IPS-NIHi7 (cell line): Measurements from ENCODE around the gene RNFT2.
A peak's percentile ranks its signal among the peaks of the same experiment; 100 is the strongest.
"Not testable (repeated sequence)": the region's sequence is repeated elsewhere in the genome, so short reads cannot be mapped to it uniquely, and the experiment has no call there.

Experiments used
- DNase-seq: peaks from one replicate; pipeline ENCODE4 v3.0.0; 2012; ENCODE audit warnings: mixed read lengths; ENCODE audit errors: extremely low spot score

The RNFT2 gene

DNA sequence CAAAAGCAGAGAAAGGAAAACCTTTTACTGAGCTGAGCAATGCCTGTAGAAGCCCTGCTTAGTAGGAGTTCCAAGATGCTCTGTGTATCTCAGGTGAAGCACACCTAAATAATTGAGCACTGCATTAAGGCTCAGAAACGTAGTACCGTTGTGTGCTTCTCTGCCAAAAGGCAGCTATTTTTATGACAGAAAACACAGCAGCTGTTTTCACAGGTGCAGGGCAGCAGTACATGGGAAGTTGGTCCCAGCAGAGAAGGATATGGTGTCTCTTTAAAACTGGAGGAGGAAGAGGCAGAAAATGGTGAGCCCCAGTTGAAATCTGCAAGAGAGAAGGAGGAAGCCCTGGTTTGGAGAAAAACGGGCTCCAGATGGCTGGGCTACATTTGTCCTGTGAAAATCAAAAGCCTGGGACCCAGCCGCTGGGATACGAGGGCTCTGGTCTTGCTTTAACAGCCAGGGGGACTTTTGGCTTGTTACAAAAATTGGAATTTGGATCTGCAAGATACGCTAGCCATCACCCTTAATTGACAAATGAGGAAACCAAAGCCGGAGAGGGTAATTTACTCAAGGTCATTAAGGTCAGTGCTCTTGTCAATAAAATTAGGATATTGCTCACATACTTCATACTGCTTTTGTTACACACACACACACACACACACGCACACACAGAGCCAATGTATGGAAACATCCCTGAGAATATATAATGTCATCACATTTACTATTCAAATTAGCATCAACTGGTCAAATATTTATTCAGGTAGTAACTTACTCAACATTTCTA lies 27.6 kb upstream of the RNFT2 start:
- DNase-seq: no peak

DNA sequence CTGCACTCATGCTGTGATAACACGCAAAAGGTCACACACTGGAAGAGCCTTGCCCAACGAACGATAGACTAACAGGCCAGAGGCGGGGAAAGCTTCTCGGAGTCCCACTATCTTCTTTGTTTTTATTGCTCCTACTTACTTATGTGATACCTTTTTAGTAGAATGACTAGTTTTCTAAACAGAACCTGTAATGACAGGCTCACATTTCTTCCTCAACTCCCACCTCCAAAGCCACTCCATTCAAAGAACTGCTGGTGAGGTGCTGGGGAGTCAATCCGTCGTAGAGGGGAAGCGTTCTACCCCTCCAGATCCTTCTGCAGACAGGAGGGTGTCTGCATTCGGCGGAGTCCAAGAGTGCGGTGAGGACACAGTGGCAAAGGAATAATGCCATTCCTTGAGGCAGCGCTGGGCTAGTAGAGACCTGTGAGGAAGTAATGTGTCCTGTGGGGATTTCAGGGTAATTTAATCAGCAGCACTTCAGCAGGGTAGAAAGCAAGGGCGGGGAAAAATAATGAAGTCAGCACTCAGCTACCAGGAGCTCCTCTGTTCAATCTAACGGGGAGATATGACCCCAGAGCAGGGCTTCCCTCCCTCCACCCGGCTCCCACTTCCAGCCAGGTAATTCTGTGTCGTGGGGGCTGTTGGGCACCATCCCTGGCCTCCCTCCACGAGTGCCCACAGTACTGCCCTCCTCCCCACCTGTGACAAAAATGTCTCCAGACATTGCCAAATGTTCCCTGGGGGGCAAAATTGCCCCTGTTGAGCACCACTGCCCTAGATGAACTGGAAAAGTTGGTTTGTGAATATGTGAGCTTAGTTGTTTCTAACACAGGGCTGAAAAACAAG lies 25.4 kb upstream of the RNFT2 start:
- no peak for DNase-seq

DNA sequence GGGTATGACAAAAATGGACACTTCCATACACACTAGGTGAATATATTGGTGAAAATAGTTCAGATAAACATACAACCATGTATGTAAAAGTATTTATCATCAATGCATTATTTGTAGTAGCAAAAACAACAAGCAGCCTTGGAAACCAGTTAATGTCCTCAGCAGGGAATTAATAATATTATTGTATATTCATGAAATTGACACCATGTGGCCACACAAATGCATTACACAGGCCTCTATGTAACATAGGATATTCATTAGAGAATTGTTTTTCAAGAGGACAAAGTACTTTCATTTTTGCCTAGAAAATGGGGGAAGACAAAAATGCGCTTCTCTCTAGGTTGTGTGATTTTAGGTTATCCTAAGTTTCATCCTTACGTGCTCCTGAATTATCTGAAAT lies 24.6 kb upstream of the RNFT2 start:
- no peak for DNase-seq

DNA sequence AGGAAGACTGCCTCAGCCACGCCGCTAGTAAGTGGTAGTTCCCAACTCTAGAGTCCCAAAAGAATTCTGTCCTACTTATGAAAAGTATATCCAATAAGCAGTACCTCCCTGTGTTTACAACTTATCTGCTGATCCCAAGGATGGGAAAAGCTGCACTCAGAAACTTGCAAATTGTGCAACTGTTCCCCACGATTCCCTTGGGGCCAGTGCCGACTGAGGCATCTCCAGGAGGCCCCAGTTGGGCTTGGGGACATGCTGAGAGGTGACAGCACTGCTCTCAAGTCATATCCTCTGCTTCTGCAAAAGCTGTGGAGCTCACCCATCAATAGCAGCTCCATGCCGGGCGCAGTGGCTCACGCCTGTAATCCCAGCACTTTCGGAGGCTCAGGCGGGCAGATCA lies 23.9 kb upstream of the RNFT2 start:
- no peak for DNase-seq

DNA sequence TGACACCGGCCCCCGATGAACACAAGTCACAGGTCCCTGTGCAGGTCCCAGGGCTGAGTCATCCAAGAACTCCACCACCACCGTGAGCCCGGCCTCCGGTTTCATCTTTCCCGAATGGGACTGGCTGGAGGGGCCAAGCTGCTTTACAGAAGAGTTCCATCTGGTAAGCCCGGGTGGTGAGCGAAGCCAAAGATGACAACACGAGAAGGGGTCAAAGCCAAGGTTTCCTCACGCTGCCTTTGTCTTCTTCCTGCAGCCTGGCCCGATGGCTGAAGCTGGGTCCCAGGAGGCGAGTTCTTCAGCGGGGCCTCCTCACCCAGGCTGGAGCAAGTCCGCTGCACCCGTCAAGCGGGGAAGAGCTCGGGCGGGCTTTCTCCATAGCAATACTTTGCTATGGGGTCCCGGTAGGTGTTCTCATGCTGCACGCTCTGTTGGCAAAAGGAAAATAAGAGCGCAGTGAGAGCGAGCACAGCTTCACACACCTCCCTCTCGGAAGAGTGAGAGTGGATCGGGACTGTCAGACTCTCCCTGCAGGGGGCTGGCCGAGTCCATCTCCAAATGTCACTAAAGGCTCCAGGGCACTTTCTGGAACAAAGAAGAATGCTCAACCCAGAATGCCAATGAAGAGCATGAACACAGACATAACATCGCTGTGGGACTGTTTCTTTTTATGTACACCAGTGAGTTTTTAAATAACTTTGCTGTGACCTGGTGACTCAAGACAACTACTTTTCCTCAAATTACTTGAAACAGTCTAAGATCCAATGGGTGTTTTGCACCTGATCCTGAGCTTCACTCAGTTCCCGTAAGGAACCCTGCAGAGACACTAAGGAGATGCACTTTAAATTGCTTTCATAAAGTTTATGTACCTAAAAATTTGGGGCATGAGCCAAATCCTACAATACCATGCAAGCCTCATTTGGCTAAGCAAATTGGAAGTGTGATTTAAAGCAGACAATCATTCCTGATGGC lies 20.4 kb upstream of the RNFT2 start:
- DNase-seq: no peak

DNA sequence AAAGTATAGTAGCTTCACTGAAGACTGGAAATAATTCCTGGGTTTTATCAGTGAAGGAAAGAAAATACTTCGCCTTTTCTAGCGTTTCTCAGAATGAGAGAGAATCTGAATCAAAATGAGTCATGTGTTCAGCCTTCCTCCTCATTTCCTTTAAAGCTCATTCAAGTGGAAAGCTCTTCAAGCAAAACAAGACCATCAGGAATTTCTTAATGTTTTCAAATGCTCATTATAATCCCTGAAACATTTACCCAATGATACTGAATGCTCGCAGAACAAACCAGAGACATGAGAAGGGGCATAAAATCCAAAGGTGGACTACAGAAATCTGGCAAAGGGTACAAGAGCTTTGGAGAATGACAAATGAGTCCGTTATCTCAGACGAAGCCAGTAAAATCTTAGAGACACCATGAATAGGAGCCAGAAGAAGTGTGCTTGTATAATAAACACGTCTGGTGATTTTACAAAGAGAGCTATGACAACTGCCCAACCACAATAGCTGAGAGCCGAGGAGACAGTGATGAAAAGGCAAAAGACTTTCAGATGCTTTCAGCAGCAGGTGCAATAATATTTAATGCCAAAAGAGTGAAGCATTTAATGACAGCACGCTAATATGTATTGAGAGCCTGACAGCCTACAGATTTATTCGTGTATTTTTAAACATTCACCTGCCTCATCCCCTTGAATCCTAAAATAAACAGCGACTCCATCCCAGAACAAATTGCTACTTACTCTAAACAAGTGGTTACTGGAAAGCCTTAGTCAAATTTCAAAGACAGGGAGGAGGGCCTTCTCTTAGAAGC lies 19.3 kb upstream of the RNFT2 start:
- DNase-seq: no peak

DNA sequence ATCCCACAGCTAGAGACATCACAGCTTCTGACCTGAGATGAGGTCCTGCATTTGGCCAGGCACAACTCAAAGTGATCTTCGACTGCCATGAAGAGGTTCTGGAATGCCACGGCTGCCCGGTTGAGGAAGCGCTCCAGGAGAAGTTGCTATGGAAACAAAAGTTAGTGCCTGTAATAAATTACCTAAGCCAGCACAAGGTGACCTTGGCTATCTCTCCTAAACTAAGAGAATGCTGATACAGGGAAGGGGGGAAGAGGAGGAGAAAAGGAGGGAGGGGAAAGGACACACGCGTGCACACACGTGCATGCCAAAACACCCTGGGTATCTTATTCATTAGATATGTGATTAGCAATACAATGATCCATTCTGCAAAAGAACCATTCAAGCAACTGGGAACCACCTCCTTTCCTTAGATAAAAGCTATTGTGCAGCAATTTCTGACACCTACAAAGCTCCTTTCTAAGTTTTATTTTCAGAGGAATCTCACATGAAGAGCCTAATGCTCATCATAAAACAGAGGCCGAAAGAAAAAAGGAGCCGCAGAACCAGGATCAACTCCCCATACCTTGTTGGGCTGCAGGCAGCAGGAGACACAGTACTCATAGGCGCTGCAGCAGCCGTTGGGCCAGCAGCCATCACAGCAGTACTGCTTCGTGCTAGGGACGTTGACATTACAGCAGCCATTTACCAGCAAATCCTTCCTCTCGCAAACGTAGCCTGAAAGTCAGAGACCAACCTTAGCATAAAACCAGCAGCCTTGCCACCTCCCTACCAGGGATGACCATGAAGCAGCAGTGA lies 18.2 kb upstream of the RNFT2 start:
- no peak for DNase-seq

DNA sequence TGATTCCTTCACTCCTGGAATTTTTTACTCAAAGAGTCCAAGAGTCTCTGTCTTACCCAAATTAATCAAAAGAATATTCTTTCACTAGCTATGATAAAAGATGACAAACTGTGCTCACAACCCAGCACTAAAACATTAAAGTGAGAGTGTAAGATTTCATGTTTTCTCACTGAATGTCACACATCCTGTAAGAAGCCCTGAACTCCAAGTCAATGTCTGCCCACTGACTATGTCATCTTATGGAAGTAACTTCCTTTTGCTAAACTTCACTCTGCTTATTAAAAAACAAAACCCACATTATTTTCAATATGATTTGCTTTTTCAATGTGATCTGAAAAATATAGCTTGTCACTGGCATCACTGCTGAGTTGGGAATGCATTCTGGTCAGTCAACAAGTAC lies 15.9 kb upstream of the RNFT2 start:
- no peak for DNase-seq

DNA sequence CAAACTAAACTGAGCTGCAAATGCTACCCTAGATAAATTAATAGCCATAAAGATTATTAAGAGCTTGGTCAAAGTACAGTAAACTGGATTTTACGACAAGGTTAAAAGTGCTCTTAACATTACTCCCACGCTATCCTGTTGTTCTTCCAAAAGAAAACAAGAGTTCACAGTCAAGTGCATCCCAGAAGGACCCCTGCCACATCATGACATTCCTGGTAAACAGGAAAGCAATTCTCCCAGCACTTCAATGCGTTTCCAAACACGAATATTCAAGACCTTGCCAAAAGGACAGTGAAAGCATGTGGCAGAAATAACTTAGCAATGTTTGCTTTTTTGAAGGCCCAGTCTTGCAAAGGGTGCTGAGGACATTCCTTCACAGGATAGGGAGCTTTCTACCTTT lies 11.4 kb upstream of the RNFT2 start:
- DNase-seq: no peak

DNA sequence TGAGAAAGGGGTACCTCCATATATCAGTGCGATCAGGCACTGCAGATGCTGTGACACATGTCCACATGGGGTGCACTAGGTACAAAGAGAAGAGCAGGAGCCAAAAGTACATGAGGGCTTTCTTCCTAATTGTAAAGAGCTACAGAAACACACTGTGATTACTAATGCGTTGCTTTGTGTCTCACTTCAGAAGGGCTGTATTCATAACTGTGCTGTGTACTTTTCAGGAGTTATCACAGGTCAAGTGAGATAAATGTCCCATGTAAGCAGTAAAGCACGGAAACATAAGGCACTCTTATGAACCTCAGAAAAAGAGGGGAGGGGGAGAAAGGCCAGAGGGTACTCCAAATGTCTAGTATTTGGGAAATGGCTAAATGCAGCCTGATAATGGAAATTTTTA lies 10.9 kb upstream of the RNFT2 start:
- DNase-seq: no peak

DNA sequence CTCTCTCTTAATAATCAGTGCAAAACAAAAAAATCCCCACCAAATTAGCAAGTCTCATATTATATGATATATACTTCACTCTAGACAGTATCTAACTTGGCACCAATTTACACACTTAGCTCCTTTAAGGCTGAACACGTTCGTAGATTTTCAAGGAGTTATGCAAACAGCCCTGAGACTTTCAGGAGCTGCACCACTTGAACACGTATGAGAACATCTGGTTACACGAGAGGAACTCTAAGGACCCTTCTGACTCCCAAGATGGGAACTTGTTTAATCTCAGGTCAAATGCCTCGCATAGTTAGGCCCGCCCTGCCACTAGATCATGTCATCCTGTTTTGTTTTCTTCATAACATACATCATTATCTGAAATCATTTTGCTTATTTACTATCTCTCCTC lies 10.2 kb upstream of the RNFT2 start:
- no peak for DNase-seq

DNA sequence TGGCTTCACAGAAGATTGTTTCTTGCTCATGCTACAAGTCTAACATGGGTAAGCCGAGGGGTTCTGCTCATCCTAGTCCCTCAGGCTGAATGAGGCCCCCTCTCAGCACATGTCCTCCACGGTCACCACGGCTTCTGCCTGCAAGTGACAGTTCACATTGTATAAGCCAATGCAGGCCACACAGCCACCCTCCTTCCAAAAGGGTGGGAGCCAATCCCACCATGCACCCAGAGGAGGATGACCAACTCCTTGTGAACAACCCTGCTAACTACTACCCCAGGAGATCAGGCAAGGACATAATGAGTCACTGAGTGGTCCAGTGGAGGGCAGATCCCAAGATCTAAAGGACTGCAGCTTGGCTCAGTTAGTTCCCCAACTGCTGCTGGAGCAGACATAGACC lies 6.3 kb upstream of the RNFT2 start:
- no peak for DNase-seq

DNA sequence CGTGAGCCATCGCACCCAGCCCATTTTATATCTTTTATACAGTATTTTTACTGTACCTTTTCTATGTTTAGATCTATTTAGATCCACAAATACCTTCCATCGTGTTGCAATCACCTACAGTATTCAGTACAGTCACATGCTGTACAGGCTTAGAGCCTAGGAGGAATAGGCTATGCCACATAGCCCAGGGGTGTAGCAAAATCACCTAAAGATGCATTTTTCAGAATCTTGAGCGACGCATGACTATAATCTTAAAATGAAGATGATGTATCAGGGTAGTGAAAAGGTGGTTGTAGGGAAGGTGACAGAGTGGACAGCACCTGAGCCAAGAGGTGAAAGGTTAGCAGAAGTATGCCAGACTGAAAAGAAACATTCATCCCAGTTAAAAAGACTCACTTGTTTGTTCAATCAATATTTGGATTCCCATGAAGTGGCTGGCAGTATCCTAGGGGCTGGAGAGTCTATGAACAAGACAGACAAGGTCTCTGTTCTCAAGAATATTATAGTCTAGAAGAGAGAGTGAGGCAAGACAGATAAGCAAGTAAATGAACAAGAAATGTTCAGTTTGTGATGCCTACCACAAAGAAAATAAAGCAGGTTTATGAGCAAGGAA lies 3.9 kb upstream of the RNFT2 start:
- DNase-seq: no peak

DNA sequence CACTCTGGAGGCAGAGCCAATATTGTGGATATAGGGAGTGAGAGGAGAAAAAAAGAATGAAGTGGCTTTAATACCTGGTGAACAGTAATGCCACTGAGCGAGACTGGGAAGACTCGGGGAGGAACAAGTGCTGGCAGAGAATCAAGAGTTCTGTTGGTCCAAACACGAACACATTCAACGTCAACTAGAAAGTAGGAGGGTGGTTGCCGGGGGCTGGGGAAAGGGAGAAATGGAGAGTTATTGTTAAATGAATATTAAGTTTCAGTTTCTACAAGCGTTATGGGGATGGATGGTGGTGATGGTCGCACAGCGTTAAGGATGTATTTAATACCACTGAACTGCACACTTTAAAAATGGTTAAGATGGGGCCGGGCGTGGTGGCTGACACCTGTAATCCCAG lies 3.0 kb upstream of the RNFT2 start:
- DNase-seq: no peak

DNA sequence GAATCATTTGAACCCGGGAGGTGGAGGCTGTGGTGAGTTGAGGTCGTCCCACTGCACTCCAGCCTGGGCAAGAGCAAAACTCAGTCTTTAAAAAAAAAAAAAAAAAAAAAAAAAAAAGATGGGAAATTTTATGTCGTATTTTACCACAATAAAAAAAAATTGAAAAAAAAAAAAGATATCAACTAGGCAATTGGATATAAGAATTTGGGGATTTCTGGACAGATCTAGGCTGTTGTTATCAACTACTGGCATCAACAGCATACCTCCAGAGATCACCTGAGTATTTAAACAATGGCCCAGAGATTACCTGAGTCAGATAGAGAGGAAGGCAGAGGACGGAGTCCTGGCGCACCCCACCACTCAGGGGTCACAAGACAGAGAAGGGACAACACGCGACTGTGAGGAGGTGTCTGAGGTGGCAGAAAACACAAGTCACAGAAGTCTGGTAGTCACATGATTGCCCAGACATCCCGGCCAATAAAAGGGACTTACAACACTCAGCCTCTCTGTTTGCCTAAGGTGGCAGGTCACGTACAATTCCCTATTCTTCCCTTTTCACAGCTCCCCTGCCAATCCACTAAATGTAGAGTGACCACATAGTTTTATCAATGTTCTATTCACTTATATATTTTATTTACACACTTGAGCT lies 2.0 kb upstream of the RNFT2 start:
- DNase-seq: no peak

DNA sequence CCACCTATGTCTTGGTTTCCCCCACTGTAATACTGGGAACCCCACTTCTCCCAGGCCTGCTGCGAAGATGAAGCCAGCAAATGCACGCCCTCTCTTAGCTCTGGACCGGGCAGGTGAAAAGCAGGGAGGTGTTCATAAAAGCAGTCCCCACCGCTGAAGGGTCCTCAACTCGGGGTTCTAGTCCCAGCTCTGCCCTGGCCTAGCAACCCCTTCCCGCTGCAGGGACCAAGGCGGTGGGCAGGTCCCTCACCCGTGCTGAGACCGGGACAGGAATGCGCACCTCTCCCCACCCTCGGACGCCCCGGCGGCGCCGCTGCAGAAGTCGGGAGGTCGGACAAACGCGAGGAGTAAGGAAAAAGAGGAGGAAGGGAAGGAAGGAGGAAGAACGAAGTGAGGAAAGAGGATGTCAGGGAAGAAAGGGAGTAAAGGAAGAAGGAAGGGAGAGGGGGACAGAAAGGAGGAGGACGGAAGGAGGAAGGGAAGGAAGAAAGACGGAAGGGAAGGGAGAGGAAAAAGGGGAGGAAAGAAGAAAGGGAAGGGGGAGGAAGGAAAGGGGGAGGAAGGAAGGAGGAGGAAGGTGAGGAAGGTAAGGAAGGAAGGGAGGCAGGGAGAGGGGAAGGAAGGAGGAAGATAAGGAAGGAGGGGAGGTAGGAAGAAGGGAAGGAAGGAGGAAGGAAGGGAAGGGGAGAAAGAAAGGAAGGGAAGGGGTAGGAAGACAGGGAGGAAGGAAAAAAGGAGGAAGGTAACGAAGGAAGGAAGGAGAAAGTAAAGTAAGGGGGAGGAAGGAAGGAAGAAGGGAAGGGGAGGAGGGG lies 947 bp upstream of the RNFT2 start:
- DNase-seq: peak; percentile 54

DNA sequence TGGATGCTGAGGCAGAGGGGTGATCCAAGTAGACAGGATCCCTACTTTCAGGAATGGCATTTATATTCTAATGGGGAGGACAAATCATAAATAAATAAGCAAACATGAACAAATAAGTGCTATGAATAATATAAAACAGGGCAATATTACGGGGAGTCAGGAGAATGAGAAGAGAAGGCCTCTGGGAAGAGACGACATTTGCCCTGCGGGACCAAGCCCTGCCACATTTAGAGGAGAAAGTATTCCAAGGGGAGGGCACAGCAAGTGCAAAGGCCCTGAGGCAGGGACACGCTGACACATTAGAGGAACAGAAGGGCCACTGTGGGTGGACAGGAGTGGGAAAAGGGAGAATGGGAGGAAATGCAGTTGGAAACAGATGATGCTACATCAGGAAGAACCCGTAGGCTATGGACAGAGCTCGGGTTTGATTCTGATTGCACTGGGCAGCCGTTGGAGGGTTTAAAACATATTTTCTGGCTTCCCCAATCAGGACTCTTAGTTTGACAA lies 1.3 kb downstream of the RNFT2 start:
- DNase-seq: no peak

DNA sequence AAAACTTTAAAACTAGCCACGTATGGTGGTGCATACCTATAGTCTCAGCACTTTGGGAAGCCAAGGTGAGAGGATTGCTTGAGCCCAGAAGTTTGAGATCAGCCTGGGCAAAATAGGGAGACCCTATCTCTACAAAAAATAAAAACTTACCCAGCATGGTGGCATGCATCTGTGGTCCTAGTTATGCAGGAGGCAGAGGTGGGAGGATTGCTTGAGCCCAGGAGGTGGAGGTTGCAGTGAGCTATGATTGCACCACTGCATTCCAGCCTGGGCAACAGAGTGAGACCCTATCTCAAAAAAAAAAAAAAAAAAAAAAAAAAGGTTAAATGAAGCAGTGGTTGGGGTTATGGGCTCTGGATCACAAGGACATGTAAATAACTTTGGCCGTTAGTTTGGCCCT lies 4.7 kb downstream of the RNFT2 start:
- DNase-seq: not testable (repeated sequence)
